ENCODE data around the gene ACVR2A. TPM values are rescaled to one million over a fixed set of nuclear protein-coding genes. Genes with fewer than 3 reads are reported as not detected.

The ACVR2A gene
- total and polyA plus RNA-seq, 2 donors (not counting 1 experiment from before 2014, with no cell fraction given): 0.91 to 2.0 TPM

- CTCF ChIA-PET: no interaction called here
- intact Hi-C loops (cut with micrococcal nuclease): no loop called here
- H3K4me1 Mint-ChIP-seq: no peaks in the 10 kb centered on the region
- no peak for ATAC-seq (ENCODE audit: low read depth)
- no peak overlapping the region for H3K4me3 ChIP-seq (ENCODE audit: control extremely low read depth in 1 of 5, extremely low read depth in 1 of 5, insufficient read depth in 1 of 5, low read depth in 2 of 5, low read length in 4 of 5)
- H3K27me3 ChIP-seq (replicated peaks in 1 of 4; ENCODE audit: control extremely low read depth in 1 of 4, control insufficient read depth in 3 of 4, insufficient read depth in 4 of 4, low read length in 3 of 4): no peaks in the 10 kb centered on the region
- WGBS (ENCODE audit: insufficient coverage): 98% methylated on average over 15 of the region's 16 CpGs
- no peaks in the 10 kb centered on the region for H3K4me1 ChIP-seq (ENCODE audit: control insufficient read depth in 2 of 2, insufficient read depth in 2 of 2, low read length in 2 of 2)
- peaks cover 0 to 10% (median 0%) of the 10 kb centered on the region in 3 donors for H3K9me3 ChIP-seq (ENCODE audit: control extremely low read depth in 1 of 3, control insufficient read depth in 2 of 3, insufficient read depth in 1 of 3, low read length in 2 of 3)
- no peak overlapping the region for H3K4me2 ChIP-seq (replicated peaks; ENCODE audit: low read depth, low read length, poor library complexity, severe bottlenecking)
- no peak for TF ChIP-seq CTCF (IDR thresholded peaks at IDR 0.05)
- TF ChIP-seq EZH2 (IDR thresholded peaks at IDR 0.05; ENCODE audit: borderline replicate concordance, insufficient read depth, low read depth, low read length, poor library complexity, severe bottlenecking): no peak
- no peak overlapping the region for H2AFZ ChIP-seq (ENCODE audit: insufficient read depth, low read depth, low read length, poor library complexity, severe bottlenecking)
- H3K9ac ChIP-seq (ENCODE audit: low read length): no peak overlapping the region
- H3K79me2 ChIP-seq (ENCODE audit: control insufficient read depth, insufficient read depth, low read length): no peaks in the 10 kb centered on the region
- peaks cover 7% of the 10 kb centered on the region for H3K9me3 Mint-ChIP-seq (ENCODE audit: insufficient read depth)
- no peak overlapping the region for H3K27ac Mint-ChIP-seq
- H3K27ac ChIP-seq (ENCODE audit: low read length in 2 of 2): no peak overlapping the region
- POLR2A ChIA-PET: no interaction called here
- no peak overlapping the region for H3K4me3 Mint-ChIP-seq
- no peak for DNase-seq
- H4K20me1 ChIP-seq (ENCODE audit: control insufficient read depth, insufficient read depth, low read length, poor library complexity, severe bottlenecking): no peaks in the 10 kb centered on the region
- no peaks in the 10 kb centered on the region for H3K36me3 ChIP-seq (replicated peaks in 1 of 2; ENCODE audit: control extremely low read depth in 1 of 2, control insufficient read depth in 1 of 2, extremely low read depth in 1 of 2, insufficient read depth in 2 of 2, low read length in 1 of 2)
- H3K27me3 Mint-ChIP-seq: peaks cover 13% of the 10 kb centered on the region
Measured at GRCh38 chr2:147827088-147827375, 17.8 kb upstream of the ACVR2A start.

GRCh38 chr2:147829106-147829505, 15.7 kb upstream of the ACVR2A start:
- peaks cover 3% of the 10 kb centered on the region for H3K9me3 Mint-ChIP-seq (ENCODE audit: insufficient read depth)
- POLR2A ChIA-PET: no interaction called here
- H2AFZ ChIP-seq (ENCODE audit: insufficient read depth, low read depth, low read length, poor library complexity, severe bottlenecking): no peak overlapping the region

More at GRCh38 chr2:147829106-147829505, 15.7 kb upstream of the ACVR2A start:
- Histone ChIP-seq H3K4me2 (replicated peaks; ENCODE audit: low read depth, low read length, poor library complexity, severe bottlenecking) (no peak overlapping the region), H3K4me3 (ENCODE audit: control extremely low read depth in 1 of 5, extremely low read depth in 1 of 5, insufficient read depth in 1 of 5, low read depth in 2 of 5, low read length in 4 of 5) (no peak overlapping the region), H3K27me3 (replicated peaks in 1 of 4; ENCODE audit: control extremely low read depth in 1 of 4, control insufficient read depth in 3 of 4, insufficient read depth in 4 of 4, low read length in 3 of 4) (peaks cover 0 to 7% (median 0%) of the 10 kb centered on the region in 4 experiments), H4K20me1 (ENCODE audit: control insufficient read depth, insufficient read depth, low read length, poor library complexity, severe bottlenecking) (no peaks in the 10 kb centered on the region), H3K36me3 (replicated peaks in 1 of 2; ENCODE audit: control extremely low read depth in 1 of 2, control insufficient read depth in 1 of 2, extremely low read depth in 1 of 2, insufficient read depth in 2 of 2, low read length in 1 of 2) (no peaks in the 10 kb centered on the region), H3K27ac (ENCODE audit: low read length in 2 of 2) (no peak overlapping the region), H3K9ac (ENCODE audit: low read length) (no peak overlapping the region), H3K4me1 (ENCODE audit: control insufficient read depth in 2 of 2, insufficient read depth in 2 of 2, low read length in 2 of 2) (no peaks in the 10 kb centered on the region), H3K9me3 (ENCODE audit: control extremely low read depth in 1 of 3, control insufficient read depth in 2 of 3, insufficient read depth in 1 of 3, low read length in 2 of 3) (peaks cover 0 to 10% (median 0%) of the 10 kb centered on the region in 3 donors), H3K79me2 (ENCODE audit: control insufficient read depth, insufficient read depth, low read length) (no peaks in the 10 kb centered on the region)
- no peaks in the 10 kb centered on the region for H3K4me1 Mint-ChIP-seq
- TF ChIP-seq EZH2 (IDR thresholded peaks at IDR 0.05; ENCODE audit: borderline replicate concordance, insufficient read depth, low read depth, low read length, poor library complexity, severe bottlenecking) (no peak), CTCF (IDR thresholded peaks at IDR 0.05) (no peak)
- intact Hi-C loops (cut with micrococcal nuclease): no loop called here
- H3K4me3 Mint-ChIP-seq: no peak overlapping the region
- DNase-seq: no peak
- no peak for ATAC-seq (ENCODE audit: low read depth)
- H3K27me3 Mint-ChIP-seq: peaks cover 11% of the 10 kb centered on the region
- CTCF ChIA-PET: no interaction called here
- H3K27ac Mint-ChIP-seq: no peak overlapping the region
